ENCODE results near the gene ZNF473. TPM values are rescaled to one million over a fixed set of nuclear protein-coding genes. Genes with fewer than 3 reads are reported as not detected.
"Not testable (repeated sequence)": the region's sequence is repeated elsewhere in the genome, so short reads cannot be mapped to it uniquely, and the experiment has no call there.

ZNF473 gene
- total RNA-seq, 4 donors from 2014 or later = 5.5 to 20.9 (median 11.4) TPM

DNA sequence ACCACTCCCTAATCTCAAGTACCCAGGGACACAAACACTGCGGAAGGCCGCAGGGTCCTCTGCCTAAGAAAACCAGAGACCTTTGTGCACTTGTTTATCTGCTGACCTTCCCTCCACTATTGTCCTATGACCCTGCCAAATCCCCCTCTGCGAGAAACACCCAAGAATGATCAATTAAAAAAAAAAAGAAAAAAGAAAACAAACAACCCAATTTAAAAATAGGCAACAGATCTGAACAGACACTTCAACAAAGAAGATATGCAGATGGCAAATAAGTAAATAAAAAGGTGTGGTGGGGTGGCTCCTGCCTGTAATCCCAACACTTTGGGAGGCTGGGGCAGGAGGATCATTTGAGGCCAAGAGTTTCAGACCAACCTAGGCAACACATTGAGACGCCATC lies 61.3 kb downstream of the ZNF473 start:
- not testable (repeated sequence) for H3K27me3 ChIP-seq, H3K9me3 ChIP-seq, H3K4me1 ChIP-seq, H3K27ac ChIP-seq, H3K4me3 ChIP-seq, ATAC-seq, H3K36me3 ChIP-seq
- 78 to 100% methylated on average over 1 to 3 of the region's 4 CpGs for WGBS, 2 donors (ENCODE audit: low coverage in 1 of 2)

GRCh38 chr19:50090706-50091105 lies 64.9 kb downstream of the ZNF473 start:
- H3K36me3 ChIP-seq, H3K9me3 ChIP-seq, H3K4me1 ChIP-seq, ATAC-seq, H3K27ac ChIP-seq, H3K27me3 ChIP-seq, H3K4me3 ChIP-seq: not testable (repeated sequence)
- WGBS, 2 donors (ENCODE audit: low coverage in 1 of 2) = 31 to 40% methylated on average over 4 to 9 of the region's 10 CpGs

DNA sequence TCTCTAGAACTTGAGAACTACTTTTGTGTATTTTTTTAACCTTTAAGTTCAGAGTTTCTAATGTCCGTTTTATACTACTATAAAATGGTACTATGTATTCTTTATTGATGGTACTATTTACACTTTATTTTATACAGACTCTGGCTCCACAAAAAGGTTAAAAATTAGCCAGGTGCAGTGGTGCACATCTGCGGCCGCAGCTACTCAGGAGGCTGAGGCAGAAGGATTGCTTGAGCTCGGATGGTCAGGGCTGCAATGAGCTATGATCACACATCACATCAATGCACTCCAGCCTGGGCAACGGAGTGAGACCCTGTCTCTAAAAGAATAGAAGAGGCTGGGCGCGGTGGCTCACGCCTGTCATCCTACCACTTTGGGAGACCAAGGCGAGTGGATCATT lies 66.0 kb downstream of the ZNF473 start:
- not testable (repeated sequence) for H3K36me3 ChIP-seq, H3K4me3 ChIP-seq, H3K27me3 ChIP-seq, H3K27ac ChIP-seq, H3K9me3 ChIP-seq, H3K4me1 ChIP-seq, ATAC-seq
- WGBS, 2 donors (ENCODE audit: low coverage in 1 of 2) = 85 to 94% methylated on average over 3 to 4 of the region's 9 CpGs

DNA sequence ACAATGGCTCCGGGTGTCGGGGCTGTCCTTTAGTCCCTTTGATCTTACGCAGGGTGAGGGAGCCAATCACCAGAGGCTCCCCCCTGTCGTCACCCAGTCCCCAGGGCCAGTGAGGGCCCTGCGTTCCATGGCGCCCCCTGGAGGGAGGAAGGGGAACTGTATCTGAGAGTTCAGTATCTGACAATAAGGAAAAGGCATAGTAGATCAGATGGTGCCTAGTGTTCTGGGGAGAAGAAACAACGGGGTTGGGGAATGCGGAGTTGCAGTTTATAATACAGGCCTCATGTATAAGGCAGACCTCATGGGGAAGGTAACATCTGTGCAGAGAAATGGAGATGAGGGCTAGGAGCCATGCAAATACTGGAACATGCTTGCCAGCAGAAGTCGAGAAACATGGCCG lies 66.8 kb downstream of the ZNF473 start:
- not testable (repeated sequence) for ATAC-seq, H3K27me3 ChIP-seq, H3K36me3 ChIP-seq, H3K27ac ChIP-seq, H3K4me3 ChIP-seq, H3K4me1 ChIP-seq, H3K9me3 ChIP-seq
- no CpG with 5 or more reads among the region's 10 CpGs for WGBS, 2 donors (ENCODE audit: low coverage in 1 of 2)

- not testable (repeated sequence) for H3K27ac ChIP-seq, H3K4me1 ChIP-seq, H3K9me3 ChIP-seq, ATAC-seq, H3K36me3 ChIP-seq, H3K4me3 ChIP-seq
- peaks cover 11% of the 10 kb centered on the region for H3K27me3 ChIP-seq
- WGBS, 2 donors (ENCODE audit: low coverage in 1 of 2) = no CpG with 5 or more reads among the region's 13 CpGs
These were observed 72.1 kb downstream of the ZNF473 start for GRCh38 chr19:50097884-50098283.

- not testable (repeated sequence) for ATAC-seq, H3K4me1 ChIP-seq, H3K27ac ChIP-seq, H3K36me3 ChIP-seq, H3K9me3 ChIP-seq, H3K4me3 ChIP-seq
- H3K27me3 ChIP-seq = peaks cover 11% of the 10 kb centered on the region
- 71 to 77% methylated on average over 5 to 12 of the region's 14 CpGs for WGBS, 2 donors (ENCODE audit: low coverage in 1 of 2)
These were observed 73.1 kb downstream of the ZNF473 start for GRCh38 chr19:50098892-50099291.

DNA sequence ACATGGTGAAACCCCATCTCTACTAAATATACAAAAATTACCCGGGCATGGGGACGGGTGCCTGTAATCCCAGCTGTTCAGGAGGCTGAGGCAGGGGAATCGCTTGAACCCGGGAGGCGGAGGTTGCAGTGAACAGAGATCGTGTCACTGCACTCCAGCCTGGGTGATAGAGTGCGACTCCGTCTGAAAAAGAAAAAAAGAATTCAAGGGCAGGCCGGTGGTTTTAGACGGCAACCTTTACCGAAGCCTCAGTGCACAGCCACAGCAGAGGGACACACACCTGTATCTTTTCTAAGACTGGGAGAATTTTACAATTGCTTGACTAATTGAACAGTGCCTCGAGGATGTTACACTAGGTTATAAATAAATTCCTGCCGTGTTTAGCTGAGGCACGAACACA lies 73.9 kb downstream of the ZNF473 start:
- not testable (repeated sequence) for H3K4me1 ChIP-seq, H3K4me3 ChIP-seq, ATAC-seq, H3K36me3 ChIP-seq, H3K27ac ChIP-seq, H3K9me3 ChIP-seq
- peaks cover 11% of the 10 kb centered on the region for H3K27me3 ChIP-seq
- 88 to 91% methylated on average over 9 of the region's 14 CpGs for WGBS, 2 donors (ENCODE audit: low coverage in 1 of 2)

GRCh38 chr19:50100946-50101345 lies 75.1 kb downstream of the ZNF473 start:
- H3K4me1 ChIP-seq, H3K9me3 ChIP-seq, ATAC-seq, H3K4me3 ChIP-seq, H3K27ac ChIP-seq, H3K36me3 ChIP-seq: not testable (repeated sequence)
- H3K27me3 ChIP-seq = peaks cover 11% of the 10 kb centered on the region
- no CpG with 5 or more reads among the region's 13 CpGs for WGBS, 2 donors (ENCODE audit: low coverage in 1 of 2)

Other genes starting within 250 kb of the ZNF473 start
- gene FUZ, start 212.7 kb upstream of the ZNF473 start, total RNA-seq = 10 to 100 TPM; 14.8 to 23.0 (median 20.1) TPM
- gene MED25, start 207.7 kb upstream of the ZNF473 start, total RNA-seq = 10 to 100 TPM; 26.7 to 36.1 (median 28.7) TPM
- gene PTOV1, start 174.8 kb upstream of the ZNF473 start, total RNA-seq = 10 to 100 TPM; 52.9 to 89.1 (median 60.0) TPM
- gene PNKP, start 158.4 kb upstream of the ZNF473 start, total RNA-seq = 10 to 100 TPM; 12.5 to 64.3 (median 29.4) TPM
- gene AKT1S1, start 148.7 kb upstream of the ZNF473 start, total RNA-seq = 10 to 100 TPM; 14.4 to 24.6 (median 19.7) TPM
- 10 to 100 TPM; 25.1 to 41.9 (median 37.3) TPM for gene TBC1D17, start 148.3 kb upstream of the ZNF473 start, total RNA-seq
- gene IL4I1, start 129.1 kb upstream of the ZNF473 start, total RNA-seq = 1 to 10 TPM in 1 of 4 donors, under 1 TPM in 1, not detected in 2; 0.39 to 1.2 TPM
- 10 to 100 TPM; 12.3 to 22.7 (median 16.7) TPM for gene ATF5, start 96.8 kb upstream of the ZNF473 start, total RNA-seq
- gene NUP62, start 96.5 kb upstream of the ZNF473 start, total RNA-seq = 10 to 100 TPM; 30.1 to 43.2 (median 37.7) TPM
- gene SIGLEC11, start 64.8 kb upstream of the ZNF473 start, total RNA-seq = 1 to 10 TPM in 3 of 4 donors, under 1 TPM in 1; 0.85 to 3.6 (median 1.3) TPM
- 10 to 100 TPM; 17.5 to 34.3 (median 26.0) TPM for gene VRK3, start 633 bp upstream of the ZNF473 start, total RNA-seq
- not detected for gene IZUMO2, start 137.3 kb downstream of the ZNF473 start, total RNA-seq
- 1 to 10 TPM; 3.5 to 10.0 (median 6.1) TPM for gene MYH14, start 177.6 kb downstream of the ZNF473 start, total RNA-seq